ENCODE measurements around the gene MACC1. TPM values are rescaled to one million over a fixed set of nuclear protein-coding genes. Genes with fewer than 3 reads are reported as not detected.

The MACC1 gene
- total RNA-seq, 1 donor from 2014 or later, result 13.4 TPM

Other genes with a start within 250 kb of the MACC1 start
- gene ITGB8, start 113.5 kb upstream of the MACC1 start, total RNA-seq, result 66.5 TPM

Data from mucosa of gallbladder (tissue), 1 donor.